GM20431 (cell line): ENCODE measurements around the gene PLD3.

Experiments used
- in situ Hi-C: fragments of 300-500 bp; cut with MseI, MboI; formaldehyde crosslinking; loops from one replicate; pipeline ENCODE4 v1.15.0; 2020; ENCODE audit warnings: low sequenced_read_pairs; ENCODE audit not compliant: unreplicated experiment

Gene PLD3

DNA sequence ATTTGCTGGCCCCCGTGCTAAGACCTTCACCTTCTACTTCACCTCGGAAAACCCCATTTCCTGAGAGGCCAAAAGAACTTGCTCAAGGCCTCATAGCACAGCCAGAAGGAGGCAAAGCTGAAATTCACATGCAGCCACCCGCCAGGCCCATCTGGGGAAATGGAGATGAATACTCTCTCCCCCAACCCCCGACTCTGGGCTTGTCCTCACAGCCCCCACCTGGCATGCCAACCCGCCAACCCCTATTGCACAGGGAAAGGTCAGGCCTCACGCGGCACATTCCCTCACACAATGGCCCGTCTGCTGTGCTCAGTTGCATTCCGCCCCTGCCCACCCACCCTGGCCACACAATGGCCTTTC, 61.5 kb downstream of the PLD3 start:
- in situ Hi-C loops, result no loop called here

DNA sequence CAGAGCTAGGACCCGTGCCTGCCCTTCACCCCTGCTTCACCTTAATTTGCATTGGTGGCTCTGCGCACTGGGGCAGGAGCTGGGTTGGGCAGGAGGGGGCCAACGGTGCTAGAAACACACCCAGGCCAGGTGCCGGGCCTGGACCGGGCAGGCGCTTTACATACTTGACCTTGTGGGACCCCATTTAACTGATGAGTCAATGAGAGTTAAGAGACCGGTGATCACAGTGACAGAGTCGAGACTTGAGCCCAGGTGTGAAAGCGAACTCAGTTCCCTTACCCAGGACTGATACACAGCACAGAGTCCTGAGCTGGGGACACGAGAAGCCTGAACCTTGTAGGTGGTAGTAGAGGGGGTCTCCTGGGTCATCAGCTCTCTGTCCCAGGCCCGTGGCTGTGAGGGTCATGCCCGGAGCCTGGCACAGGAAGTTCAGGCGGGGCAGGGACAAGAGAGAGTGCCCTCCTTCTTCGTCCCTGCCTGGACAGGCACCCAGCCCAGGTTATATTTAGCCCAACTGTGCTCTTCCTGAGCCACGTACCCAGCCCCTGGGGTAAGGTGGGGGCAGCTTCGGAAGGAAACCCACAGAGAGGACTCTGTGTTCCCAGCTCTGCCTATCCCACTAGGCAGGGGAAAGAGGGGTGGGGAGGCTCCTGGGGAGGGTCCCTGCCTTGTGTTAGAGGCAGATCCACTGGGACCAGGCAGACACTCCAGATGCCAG, 62.8 kb downstream of the PLD3 start:
- in situ Hi-C loops, result no loop called here

DNA sequence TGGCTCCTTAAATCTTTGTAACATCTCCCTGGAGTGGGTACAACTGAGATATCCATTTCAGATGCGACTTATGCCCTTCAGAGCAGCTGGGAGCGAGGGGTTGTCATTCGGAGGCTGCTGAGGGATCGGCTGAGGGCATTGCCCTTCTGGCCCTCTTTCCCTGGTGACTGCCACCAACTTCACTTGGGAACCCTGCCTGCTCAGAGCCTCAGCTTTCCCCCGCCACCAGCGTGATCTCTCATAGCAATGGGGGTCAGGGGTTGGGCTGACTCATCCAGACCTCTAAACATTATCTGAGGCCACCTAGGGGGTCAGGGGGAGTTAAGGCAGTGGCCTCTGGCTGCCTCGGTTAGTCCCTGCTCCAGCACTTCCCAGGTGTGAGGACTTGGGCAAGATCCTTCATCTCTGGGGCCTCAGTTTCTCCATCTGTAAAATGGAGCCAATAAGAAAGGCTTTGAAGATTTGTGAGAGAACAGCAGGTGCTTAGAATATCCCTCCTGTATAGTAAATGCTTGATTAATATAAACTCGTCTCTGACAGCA, 63.5 kb downstream of the PLD3 start:
- in situ Hi-C loops, result no loop called here

DNA sequence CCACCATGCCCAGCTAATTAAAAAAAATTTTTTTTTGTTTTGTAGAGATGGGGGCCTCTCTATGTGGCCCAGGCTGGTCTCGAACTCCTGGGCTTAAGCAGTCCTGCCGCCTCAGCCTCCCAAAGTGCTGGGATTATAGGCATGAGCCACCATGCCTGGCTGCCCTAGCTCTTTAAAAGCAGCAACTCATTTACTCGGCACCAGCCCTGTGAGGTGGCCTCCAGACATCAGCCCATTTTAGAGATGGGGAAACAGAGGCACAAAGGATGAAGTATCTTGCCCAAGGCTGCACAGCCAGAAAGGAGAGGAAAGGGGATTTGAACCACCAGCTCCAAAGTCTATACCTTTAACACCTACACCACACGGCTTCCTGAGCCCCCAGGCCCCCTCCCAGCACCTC, 64.4 kb downstream of the PLD3 start:
- in situ Hi-C loops, result no loop called here

DNA sequence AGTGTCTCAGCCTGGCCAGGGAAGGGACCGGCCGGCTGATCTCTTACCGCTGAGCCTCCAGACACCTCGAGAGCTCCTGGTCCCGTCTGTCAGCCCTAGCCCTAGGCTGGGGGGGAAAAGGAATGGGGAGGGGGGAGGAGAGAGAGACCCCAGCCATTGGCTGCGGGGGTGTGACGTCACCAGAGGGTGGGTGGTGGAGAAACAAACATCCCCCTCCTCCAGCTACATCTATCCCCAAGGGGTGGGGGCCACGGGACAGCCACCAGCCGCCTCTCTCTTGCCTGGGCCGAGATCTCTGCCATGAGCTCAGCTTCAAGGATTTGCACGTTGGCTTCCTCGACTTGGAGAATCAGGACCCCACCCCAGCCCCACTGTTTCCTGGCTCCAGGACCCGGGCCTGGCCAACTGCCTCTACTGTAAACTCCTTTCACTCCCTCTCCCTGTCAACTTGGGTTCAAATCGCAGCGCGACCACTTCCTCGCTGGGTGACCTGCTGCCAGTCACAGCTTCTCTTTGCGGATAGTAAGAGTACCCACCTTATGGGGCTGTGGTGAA, 64.9 kb downstream of the PLD3 start, which contains the start of gene PRX:
Gene PRX, minus strand, starts transcription at position 88 of the 555 bp plus-strand sequence. CDS start 5,446 bp downstream, outside the sequence.
- in situ Hi-C loops, result no loop called here

DNA sequence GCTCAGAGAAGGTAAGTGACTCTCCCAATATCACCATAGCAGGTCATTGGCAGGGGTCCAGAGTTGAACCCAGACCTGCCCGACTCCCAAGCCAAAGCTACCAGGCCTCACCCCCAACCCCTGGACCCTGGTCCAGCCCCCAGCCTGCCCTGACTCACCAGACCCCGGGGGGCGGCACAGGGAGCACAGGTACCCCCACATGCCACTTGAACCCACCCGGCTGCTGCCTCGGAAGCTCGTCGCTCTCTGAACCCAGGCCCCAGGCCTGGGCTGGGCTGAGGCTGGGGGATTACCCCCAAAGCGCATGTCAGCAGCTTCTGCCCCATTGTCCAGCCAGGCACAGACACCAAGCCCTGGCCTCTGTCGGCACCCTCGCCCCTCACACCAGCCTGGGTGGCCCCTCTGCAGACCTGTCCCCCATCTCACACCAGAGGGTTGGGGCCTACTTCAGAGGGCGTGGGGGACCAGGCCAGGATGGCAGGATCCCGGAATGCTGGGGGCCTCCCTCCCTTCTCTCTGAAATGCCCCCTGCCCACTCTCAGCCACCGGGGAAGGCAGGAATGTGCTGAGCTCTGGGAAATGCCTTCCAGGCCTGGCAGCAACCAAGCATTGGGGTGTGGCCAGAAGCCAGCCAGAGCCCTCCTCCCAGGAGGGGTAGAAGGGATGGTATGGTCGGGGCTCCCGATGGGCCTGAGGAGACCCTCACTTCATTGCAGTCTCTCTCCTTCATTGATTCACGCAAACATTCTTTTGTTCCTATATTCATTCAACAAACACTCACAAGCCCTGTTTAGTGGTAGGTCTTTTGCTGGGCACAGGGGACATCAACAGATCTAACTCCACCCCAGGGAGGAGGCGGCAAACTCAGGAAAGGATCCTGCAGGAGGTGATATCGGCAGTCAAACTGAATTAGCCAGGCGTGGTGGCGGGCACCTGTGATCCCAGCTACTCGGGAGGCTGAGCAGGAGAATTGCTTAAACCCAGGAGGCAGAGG, 66.3 kb downstream of the PLD3 start:
- in situ Hi-C loops, result no loop called here

DNA sequence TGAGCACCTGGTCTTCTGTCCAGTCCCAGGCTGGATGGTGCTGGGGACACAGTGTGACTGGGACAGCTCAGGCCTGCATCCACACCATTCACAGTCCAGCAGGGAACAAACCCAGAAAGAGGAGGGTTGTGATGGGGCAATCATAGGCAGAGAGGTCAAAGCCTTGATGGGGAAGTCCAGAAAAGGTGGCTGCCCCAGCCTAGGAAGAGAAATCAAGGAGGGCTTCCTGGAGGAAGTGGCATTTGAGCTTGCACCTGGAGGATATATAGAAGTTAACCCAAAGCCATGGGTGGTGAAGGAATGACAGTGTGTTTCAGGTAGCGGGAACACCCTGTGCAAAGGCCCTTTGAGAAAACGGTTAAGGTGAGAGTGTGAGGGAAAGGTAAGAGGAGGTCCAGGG, 67.3 kb downstream of the PLD3 start:
- in situ Hi-C loops, result no loop called here

DNA sequence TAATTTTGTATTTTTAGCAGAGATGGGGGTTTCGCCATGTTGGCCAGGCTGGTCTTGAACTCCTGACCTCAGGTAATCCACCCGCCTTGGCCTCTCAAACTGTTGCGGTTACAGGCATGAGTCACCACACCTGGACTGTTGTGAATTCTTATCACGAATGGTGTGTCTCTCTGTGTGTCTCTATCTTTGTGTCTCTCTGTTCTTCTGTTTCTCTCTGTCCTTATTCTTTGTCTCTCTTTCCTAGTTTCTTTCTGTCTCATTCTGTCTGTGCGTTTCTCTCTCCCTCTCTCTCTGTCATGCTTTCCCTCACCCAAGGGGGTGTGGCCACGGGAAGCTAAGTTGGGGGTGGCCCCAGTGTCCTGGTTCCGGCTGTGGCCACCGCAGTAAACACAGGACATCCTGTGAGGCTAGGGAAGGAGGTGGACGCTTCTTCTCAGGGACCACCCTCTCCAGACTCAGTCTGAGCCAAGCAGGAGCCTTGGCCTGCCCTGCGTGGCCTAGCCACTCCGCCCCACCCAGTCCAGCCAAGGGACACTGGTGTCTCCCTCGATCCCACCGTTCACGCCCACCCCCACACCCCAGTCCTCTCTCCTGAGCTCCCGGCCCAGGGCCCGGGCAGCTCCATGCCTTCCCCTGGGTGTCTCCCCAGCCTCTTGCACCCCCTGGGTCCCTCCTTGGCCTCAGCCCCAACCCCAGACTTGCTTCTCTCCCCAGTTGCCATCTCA, 68.6 kb downstream of the PLD3 start:
- in situ Hi-C loops, result no loop called here

DNA sequence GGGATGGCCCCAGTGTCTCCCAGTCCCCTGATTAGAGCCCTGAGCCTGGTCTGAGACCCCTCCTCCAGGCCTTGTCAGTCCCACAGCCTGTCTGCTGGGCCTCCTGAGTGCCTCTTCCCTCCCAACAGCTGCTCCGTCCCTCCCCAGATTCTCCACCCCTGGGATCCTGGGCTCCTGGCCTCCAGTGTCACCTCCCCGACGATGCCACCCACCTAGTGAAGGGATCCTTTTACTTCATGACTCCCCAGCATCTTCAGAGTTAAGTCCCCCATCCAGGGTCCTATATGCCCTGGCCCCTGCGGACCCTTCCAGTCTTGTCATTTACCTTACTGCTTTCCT, 69.1 kb downstream of the PLD3 start:
- in situ Hi-C loops, result no loop called here

DNA sequence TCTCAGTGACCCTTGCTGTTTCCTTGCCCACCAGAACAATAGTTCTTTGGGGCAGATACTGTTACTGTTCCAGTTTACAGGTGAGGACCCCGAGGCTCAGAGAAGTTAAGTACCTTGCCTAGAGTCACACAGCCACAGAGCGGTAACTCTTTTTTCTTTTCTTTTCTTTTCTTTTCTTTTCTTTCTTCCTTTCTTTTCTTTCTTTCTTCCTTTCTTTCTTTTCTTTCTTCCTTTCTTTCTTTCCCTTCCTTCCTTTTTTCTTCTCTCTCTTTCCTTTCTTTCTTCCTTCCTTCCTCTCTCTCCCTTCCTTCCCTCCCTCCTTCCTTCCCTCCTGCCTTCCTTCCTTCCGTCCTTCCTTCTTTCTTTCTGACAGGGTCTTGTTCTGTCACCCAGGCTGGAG, 69.5 kb downstream of the PLD3 start:
- in situ Hi-C loops, result no loop called here

DNA sequence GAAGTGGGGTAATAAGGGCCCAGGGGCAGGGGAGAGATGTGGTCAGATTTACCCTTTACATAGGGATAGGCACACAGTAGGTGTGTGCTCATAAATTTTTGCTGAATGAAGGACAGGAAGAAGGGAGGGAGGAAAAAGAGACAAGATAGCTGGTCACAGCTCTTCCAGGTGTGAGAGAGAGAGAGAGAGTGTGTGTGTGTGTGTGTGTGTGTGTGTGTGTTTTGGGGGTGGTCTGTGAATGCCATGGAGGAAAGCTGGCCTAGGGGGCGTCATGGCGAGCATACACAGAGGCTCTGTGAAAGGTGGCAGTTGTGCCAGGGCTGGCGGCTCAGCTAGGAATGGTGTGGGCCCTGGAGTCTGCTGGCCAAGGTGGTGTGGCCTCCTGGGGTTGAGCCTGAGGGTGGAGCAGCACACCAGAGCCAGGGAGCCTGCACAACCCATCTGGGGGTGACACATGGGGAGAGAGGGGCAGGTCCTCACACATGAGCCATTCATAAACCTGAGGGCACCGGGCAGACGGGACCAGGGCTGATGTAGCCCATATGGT, 70.6 kb downstream of the PLD3 start:
- in situ Hi-C loops, result no loop called here

DNA sequence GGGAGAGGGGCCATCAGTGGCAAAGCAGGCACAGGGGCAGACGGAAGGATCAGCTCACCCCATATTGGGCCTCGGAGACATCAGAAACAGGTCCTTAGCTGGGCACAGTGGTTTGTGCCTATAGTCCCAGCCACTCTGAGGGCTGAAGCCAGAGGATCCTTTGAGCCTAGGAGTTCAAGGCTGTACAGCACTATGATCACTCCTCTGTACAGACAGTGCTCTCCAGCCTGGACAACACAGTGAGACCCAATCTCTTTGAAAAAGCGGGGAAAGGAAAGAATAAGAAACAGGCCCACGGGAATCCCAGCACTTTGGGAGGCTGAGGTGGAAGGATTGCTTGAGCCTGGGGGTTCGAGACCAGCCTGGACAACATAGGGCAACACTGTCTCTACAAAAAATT, 71.3 kb downstream of the PLD3 start:
- in situ Hi-C loops, result no loop called here

DNA sequence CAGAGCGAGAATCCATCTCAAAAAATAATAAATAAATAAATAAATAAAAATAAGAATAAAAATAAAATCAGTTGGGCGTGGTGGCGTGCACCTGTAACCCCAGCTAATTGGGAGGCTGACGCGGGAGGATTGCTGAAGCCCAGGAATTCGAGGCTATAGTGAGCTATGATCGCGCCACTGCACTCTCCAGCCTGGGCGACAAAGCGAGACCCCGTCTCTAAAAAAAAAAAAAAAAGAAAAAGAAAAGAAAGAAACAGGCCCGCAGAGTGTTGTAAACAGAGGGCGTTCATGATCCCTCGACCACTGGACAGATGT, 71.9 kb downstream of the PLD3 start:
- in situ Hi-C loops, result no loop called here

DNA sequence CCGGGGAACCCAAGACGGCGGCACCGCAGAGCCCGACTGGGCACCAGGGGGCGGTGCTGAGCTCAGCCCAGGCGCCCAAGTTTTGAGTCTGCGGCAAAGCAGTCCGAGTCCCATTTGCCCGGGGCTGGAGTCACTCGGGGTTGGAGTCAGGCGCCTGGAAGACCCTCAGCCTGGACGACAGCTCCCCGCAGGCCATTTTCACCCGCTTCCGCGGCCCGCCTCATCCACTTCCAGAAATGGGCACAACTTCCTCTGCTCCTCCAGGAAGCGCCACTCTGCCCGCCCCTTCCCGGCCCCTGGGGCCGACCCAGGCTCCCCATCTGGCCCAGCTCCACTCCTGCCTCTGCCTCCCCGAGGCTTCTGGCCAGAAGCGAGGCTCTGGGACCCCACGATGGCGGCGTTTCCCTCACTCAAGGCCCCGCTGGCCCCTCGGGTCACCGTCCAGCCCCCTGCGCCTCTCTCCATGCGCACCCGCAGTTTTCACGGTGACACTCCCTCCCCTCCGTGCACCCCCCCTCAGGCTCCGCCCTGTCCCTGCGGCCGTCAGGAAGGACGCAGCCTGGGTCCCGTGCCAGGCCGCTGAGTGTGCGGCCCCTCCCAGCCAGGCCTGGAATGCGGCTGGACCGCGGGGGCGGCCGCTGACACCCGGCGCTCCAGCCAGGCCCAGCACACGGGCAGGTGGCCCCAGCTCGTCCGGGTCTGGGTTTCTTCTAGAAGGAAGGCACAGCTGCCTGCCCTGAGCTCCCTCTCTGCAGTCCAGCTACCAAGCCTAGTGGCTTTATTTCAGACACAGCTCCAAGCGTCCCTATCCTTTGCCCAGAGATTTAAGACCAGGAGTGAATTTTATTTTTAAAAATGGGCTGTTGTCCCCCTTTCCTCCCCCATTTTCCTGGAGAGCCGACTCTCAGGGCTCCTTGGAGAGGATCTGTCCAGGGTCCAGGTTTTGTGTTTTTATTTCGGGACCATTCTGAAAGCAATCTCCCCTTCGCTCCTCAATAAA, 72.6 kb downstream of the PLD3 start:
- in situ Hi-C loops, result no loop called here

DNA sequence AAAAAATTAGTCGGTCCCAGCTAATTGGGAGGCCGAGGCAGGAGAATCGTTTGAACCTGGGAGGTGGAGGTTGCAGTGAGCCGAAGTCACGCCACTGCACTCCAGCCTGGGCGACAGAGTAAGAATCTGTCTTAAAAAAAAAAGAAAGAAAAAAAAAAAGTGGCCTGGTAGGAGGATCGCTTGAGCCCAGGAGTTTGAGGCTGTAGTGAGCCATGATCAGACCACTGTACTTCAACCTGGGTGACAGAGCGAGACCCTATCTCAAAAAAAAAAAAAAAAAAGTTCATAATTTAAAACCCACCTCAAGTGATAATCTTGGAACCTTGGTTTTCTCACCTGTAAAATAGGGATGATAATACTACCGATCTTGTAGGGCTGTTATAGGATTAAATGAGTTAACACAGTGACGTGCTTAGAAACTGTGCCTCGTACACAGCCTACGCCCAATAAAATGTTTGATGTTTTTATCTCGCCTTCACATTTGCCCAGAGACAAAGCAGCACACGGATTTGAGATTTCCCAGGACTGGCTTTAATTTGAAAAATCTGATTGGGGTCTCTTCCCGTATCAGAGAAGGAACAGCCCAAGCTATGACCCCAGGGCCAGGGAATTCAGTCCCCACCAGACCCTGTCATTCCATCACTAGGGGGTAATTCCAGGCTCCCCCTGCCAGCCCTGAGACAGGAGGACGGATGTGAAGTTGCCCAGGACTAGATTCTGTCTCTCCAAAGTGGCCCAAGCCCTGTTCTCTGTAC, 73.7 kb downstream of the PLD3 start:
- in situ Hi-C loops, result no loop called here

DNA sequence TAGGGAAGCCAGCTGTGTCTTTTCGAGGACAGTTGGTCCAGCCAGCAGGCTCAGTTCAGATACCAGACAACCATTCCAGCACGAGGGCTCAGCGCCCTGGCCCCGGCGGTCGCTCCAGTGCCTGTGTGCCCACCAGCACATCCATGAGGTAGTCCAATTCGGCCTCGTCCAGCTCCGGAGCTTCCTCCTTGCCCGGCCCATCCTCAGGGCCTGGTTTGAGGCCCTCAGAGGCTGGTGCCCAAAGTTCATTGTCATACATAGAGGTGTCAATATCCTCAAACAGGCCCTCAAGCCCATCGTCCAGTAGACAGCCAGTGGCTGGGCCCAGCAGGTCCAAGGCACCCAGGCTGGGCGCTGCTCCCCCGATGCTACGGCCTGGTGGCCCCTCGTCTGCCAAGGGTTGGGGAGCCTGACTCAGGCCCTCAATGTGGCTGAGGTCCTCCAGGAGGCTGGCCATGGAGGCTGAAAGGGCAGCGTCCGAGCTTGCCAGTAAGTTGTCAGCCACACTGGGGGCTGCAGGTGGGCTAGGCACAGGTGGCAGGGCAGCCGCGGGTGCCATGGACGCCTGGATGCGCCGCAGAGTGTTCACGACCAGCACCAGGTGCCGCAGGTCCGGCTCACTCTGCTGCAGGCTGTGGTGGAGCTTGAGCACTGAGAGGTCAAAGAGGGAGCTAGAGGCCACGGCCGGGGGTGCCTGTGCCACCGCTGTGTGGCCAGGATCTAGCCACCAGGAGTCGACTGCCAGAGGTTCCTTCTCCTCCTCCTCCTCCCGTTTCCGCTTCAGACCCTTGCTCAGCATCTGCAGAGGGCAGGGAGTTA, 74.5 kb downstream of the PLD3 start:
- in situ Hi-C loops, result no loop called here

DNA sequence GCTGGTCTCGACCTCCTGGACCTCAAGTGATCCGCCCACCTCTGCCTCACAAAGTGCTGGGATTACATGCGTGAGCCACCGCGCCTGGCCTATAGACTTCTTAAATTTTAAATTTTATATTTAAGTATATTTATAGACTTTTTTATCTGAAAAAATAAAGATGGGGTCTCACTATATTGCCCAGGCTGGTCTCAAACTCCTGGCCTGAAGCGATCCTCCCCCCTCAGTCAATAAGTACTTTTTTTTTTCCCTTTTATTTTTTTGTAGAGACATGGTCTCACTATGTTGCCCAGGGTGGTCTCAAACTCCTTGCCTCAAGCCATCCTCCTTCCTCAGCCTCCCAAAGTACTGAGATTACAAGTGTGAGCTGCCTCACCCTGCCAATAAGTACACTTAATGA, 75.4 kb downstream of the PLD3 start:
- in situ Hi-C loops, result no loop called here
